HepG2 (cell line): ENCODE measurements around the gene TNIP1. TPM values are rescaled to one million over a fixed set of nuclear protein-coding genes. Genes with fewer than 3 reads are reported as not detected.

Experiments used
- BORCS8-MEF2B ChIP-seq: sonication (generic); formaldehyde crosslinking; IDR thresholded peaks from 2 replicates; pipeline ENCODE4 v1.8.0; 2022; ENCODE audit warnings: mild to moderate bottlenecking, missing genetic modification reagents
- HMGA1 ChIP-seq: sonication (generic); formaldehyde crosslinking; conservative IDR thresholded peaks from 2 replicates; pipeline ENCODE4 v1.4.0; 2020; ENCODE audit warnings: missing genetic modification reagents
- NCOA5 ChIP-seq: sonication (generic); formaldehyde crosslinking; IDR thresholded peaks from 2 replicates; pipeline ENCODE4 v1.4.0; 2020; ENCODE audit warnings: missing genetic modification reagents
- NR2F1 ChIP-seq, 2 experiments: fragments of 450-650 bp in 1 of 2; formaldehyde crosslinking in 1 of 2; IDR thresholded peaks; 2 replicates each; pipeline versions ENCODE4 v1.5.0 to v1.6.1; 2016 to 2020; ENCODE audit warnings: mild to moderate bottlenecking in 1 of 2, missing compliant biosample characterization in 1 of 2, missing genetic modification reagents in 1 of 2, moderate library complexity in 1 of 2
- ZNF446 ChIP-seq: sonication (generic); formaldehyde crosslinking; IDR thresholded peaks from 2 replicates; pipeline ENCODE4 v1.5.0; 2020; ENCODE audit warnings: mild to moderate bottlenecking, missing genetic modification reagents
- polyA plus RNA-seq, 8 experiments: library from polyadenylated mRNA; depleted of rRNA in 3 of 8; stranded (reverse) in 7 of 8; unstranded in 1 of 8; fragments of >200 nt; fragmentation: Illumina TruSeq in 4 of 8; extraction: Trizol in 4 of 8; gene quantifications; 2 replicates each; pipeline versions ENCODE4 v1.2.1 to v1.2.3, GENCODE V29; 2011 to 2016; ENCODE audit warnings: low read depth in 4 of 8, missing spikeins in 1 of 8, mixed read lengths in 1 of 8; ENCODE audit not compliant: insufficient read depth in 1 of 8
- total RNA-seq, 5 experiments: library from RNA; depleted of rRNA; stranded (reverse); fragments of >200 nt; fragmentation: Illumina TruSeq; extraction: Trizol; gene quantifications; 2 replicates each; pipeline ENCODE4 v1.2.3, GENCODE V29; 2016; ENCODE audit warnings: low read depth in 1 of 5
- TF ChIP-seq, protein P1 (sequence below): sonication (generic); formaldehyde crosslinking; IDR thresholded peaks from 2 replicates; pipeline ENCODE4 v1.5.0; 2020; ENCODE audit warnings: mild to moderate bottlenecking, missing genetic modification reagents
- TF ChIP-seq, protein P2 (sequence below): sonication (generic); formaldehyde crosslinking; IDR thresholded peaks from 2 replicates; pipeline ENCODE4 v1.5.0; 2020; ENCODE audit warnings: mild to moderate bottlenecking, missing genetic modification reagents, borderline replicate concordance
- TF ChIP-seq, protein P3 (sequence below): sonication (generic); formaldehyde crosslinking; IDR thresholded peaks from 2 replicates; pipeline ENCODE4 v1.5.0; 2020; ENCODE audit warnings: mild to moderate bottlenecking, low read depth, missing genetic modification reagents, borderline replicate concordance
- TF ChIP-seq, protein P4 (sequence below): sonication (generic); formaldehyde crosslinking; IDR thresholded peaks from 2 replicates; pipeline ENCODE4 v1.8.1; 2022; ENCODE audit warnings: low read depth, mild to moderate bottlenecking, missing genetic modification reagents
- TF ChIP-seq, protein P5 (sequence below): sonication (generic); formaldehyde crosslinking; IDR thresholded peaks from 2 replicates; pipeline ENCODE4 v1.8.1; 2023; ENCODE audit warnings: mild to moderate bottlenecking, missing genetic modification reagents, borderline replicate concordance
- TF ChIP-seq, protein P6 (sequence below): IDR thresholded peaks from 2 replicates; pipeline ENCODE4 v1.6.1; 2016; ENCODE audit warnings: mild to moderate bottlenecking

Gene TNIP1
- total and polyA plus RNA-seq, 2 of the 13 experiments (the other 11 are each of a cell fraction or from before 2014, with no cell fraction given) = 26.2 to 45.9 TPM

DNA sequence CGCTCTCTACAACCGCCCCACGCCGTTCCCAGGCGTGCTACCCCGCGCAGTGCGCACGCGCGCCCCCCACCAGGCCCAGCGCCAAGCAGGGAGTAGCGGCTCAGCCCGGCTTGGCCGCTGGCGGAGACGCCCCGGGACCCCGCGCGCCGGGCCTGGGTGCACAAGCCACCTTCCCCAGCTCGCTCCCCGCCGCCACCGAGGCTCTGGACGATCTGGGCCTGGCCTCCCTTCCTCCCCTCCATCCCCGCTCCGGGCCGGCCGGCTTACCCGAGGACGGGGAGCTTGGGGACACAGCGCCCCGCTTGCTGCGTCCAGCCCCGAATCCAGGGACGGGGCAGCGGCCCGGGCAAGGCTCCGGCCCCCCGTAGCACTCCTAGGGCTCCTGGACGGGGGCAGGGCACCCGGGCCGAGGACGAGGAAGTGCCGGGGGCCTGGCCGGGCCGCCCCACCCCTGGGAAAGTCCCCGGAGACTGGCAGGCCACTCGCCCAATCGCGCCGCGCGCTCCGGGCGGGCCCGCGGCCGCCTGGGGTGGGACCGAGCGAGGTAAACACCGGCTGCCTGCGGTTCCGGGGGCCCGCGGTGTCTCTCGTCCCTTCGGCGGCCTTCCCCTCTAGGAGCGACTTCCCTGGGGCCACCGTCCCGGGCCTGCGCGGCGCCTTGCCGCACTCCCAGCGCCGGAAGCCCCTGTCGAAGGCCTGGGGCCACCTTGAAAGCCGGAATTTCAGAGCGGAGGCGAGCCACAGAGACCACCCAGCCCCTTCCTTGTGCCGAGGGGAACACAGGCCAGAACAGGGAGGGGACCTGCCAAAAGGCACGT, at the start of gene TNIP1 (continued):
- TF ChIP-seq, protein P1, sequence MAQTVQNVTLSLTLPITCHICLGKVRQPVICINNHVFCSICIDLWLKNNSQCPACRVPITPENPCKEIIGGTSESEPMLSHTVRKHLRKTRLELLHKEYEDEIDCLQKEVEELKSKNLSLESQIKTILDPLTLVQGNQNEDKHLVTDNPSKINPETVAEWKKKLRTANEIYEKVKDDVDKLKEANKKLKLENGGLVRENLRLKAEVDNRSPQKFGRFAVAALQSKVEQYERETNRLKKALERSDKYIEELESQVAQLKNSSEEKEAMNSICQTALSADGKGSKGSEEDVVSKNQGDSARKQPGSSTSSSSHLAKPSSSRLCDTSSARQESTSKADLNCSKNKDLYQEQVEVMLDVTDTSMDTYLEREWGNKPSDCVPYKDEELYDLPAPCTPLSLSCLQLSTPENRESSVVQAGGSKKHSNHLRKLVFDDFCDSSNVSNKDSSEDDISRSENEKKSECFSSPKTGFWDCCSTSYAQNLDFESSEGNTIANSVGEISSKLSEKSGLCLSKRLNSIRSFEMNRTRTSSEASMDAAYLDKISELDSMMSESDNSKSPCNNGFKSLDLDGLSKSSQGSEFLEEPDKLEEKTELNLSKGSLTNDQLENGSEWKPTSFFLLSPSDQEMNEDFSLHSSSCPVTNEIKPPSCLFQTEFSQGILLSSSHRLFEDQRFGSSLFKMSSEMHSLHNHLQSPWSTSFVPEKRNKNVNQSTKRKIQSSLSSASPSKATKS (CRISPR knock-in tag) = no peak
- 0 out of 2 replicates have a peak, but pooled peaks have one; percentile 40 for TF ChIP-seq BORCS8-MEF2B (CRISPR knock-in tag)
- TF ChIP-seq, protein P2, sequence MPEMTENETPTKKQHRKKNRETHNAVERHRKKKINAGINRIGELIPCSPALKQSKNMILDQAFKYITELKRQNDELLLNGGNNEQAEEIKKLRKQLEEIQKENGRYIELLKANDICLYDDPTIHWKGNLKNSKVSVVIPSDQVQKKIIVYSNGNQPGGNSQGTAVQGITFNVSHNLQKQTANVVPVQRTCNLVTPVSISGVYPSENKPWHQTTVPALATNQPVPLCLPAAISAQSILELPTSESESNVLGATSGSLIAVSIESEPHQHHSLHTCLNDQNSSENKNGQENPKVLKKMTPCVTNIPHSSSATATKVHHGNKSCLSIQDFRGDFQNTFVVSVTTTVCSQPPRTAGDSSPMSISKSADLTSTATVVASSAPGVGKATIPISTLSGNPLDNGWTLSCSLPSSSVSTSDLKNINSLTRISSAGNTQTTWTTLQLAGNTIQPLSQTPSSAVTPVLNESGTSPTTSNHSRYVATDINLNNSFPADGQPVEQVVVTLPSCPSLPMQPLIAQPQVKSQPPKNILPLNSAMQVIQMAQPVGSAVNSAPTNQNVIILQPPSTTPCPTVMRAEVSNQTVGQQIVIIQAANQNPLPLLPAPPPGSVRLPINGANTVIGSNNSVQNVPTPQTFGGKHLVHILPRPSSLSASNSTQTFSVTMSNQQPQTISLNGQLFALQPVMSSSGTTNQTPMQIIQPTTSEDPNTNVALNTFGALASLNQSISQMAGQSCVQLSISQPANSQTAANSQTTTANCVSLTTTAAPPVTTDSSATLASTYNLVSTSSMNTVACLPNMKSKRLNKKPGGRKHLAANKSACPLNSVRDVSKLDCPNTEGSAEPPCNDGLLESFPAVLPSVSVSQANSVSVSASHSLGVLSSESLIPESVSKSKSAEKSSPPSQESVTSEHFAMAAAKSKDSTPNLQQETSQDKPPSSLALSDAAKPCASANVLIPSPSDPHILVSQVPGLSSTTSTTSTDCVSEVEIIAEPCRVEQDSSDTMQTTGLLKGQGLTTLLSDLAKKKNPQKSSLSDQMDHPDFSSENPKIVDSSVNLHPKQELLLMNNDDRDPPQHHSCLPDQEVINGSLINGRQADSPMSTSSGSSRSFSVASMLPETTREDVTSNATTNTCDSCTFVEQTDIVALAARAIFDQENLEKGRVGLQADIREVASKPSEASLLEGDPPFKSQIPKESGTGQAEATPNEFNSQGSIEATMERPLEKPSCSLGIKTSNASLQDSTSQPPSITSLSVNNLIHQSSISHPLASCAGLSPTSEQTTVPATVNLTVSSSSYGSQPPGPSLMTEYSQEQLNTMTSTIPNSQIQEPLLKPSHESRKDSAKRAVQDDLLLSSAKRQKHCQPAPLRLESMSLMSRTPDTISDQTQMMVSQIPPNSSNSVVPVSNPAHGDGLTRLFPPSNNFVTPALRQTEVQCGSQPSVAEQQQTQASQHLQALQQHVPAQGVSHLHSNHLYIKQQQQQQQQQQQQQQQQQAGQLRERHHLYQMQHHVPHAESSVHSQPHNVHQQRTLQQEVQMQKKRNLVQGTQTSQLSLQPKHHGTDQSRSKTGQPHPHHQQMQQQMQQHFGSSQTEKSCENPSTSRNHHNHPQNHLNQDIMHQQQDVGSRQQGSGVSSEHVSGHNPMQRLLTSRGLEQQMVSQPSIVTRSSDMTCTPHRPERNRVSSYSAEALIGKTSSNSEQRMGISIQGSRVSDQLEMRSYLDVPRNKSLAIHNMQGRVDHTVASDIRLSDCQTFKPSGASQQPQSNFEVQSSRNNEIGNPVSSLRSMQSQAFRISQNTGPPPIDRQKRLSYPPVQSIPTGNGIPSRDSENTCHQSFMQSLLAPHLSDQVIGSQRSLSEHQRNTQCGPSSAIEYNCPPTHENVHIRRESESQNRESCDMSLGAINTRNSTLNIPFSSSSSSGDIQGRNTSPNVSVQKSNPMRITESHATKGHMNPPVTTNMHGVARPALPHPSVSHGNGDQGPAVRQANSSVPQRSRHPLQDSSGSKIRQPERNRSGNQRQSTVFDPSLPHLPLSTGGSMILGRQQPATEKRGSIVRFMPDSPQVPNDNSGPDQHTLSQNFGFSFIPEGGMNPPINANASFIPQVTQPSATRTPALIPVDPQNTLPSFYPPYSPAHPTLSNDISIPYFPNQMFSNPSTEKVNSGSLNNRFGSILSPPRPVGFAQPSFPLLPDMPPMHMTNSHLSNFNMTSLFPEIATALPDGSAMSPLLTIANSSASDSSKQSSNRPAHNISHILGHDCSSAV (CRISPR knock-in tag) = no peak
- TF ChIP-seq, protein P3, sequence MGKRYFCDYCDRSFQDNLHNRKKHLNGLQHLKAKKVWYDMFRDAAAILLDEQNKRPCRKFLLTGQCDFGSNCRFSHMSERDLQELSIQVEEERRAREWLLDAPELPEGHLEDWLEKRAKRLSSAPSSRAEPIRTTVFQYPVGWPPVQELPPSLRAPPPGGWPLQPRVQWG (CRISPR knock-in tag) = no peak
- TF ChIP-seq HMGA1 (CRISPR knock-in tag) = no peak
- TF ChIP-seq, protein P4, sequence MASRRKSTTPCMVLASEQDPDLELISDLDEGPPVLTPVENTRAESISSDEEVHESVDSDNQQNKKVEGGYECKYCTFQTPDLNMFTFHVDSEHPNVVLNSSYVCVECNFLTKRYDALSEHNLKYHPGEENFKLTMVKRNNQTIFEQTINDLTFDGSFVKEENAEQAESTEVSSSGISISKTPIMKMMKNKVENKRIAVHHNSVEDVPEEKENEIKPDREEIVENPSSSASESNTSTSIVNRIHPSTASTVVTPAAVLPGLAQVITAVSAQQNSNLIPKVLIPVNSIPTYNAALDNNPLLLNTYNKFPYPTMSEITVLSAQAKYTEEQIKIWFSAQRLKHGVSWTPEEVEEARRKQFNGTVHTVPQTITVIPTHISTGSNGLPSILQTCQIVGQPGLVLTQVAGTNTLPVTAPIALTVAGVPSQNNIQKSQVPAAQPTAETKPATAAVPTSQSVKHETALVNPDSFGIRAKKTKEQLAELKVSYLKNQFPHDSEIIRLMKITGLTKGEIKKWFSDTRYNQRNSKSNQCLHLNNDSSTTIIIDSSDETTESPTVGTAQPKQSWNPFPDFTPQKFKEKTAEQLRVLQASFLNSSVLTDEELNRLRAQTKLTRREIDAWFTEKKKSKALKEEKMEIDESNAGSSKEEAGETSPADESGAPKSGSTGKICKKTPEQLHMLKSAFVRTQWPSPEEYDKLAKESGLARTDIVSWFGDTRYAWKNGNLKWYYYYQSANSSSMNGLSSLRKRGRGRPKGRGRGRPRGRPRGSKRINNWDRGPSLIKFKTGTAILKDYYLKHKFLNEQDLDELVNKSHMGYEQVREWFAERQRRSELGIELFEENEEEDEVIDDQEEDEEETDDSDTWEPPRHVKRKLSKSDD (CRISPR knock-in tag) = no peak
- TF ChIP-seq, protein P5, sequence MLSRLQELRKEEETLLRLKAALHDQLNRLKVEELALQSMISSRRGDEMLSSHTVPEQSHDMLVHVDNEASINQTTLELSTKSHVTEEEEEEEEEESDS (CRISPR knock-in tag) = 0 out of 2 replicates have a peak, but pooled peaks have one; percentile 20
- no peak for TF ChIP-seq NCOA5 (CRISPR knock-in tag)
- TF ChIP-seq ZNF446 (CRISPR knock-in tag) = 0 out of 2 replicates have a peak, but pooled peaks have one; percentile 50
- no peak for TF ChIP-seq NR2F1 (CRISPR knock-in tag; IDR thresholded peaks at IDR 0.05)
- TF ChIP-seq, protein P6, sequence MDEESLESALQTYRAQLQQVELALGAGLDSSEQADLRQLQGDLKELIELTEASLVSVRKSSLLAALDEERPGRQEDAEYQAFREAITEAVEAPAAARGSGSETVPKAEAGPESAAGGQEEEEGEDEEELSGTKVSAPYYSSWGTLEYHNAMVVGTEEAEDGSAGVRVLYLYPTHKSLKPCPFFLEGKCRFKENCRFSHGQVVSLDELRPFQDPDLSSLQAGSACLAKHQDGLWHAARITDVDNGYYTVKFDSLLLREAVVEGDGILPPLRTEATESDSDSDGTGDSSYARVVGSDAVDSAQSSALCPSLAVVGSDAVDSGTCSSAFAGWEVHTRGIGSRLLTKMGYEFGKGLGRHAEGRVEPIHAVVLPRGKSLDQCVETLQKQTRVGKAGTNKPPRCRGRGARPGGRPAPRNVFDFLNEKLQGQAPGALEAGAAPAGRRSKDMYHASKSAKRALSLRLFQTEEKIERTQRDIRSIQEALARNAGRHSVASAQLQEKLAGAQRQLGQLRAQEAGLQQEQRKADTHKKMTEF (CRISPR knock-in tag) = peak; percentile 95
